GM12874 (cell line): ENCODE measurements around the gene HSD11B1L.

ENCODE experiments used
- TF ChIP-seq, protein P1 (sequence below): IDR thresholded peaks from 2 replicates; pipeline ENCODE4 v1.5.1; 2011; ENCODE audit warnings: low read depth, mild to moderate bottlenecking, control low read depth, low read length, moderate library complexity; ENCODE audit not compliant: insufficient read depth

The HSD11B1L gene, protein sequence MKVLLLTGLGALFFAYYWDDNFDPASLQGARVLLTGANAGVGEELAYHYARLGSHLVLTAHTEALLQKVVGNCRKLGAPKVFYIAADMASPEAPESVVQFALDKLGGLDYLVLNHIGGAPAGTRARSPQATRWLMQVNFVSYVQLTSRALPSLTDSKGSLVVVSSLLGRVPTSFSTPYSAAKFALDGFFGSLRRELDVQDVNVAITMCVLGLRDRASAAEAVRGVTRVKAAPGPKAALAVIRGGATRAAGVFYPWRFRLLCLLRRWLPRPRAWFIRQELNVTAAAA

DNA sequence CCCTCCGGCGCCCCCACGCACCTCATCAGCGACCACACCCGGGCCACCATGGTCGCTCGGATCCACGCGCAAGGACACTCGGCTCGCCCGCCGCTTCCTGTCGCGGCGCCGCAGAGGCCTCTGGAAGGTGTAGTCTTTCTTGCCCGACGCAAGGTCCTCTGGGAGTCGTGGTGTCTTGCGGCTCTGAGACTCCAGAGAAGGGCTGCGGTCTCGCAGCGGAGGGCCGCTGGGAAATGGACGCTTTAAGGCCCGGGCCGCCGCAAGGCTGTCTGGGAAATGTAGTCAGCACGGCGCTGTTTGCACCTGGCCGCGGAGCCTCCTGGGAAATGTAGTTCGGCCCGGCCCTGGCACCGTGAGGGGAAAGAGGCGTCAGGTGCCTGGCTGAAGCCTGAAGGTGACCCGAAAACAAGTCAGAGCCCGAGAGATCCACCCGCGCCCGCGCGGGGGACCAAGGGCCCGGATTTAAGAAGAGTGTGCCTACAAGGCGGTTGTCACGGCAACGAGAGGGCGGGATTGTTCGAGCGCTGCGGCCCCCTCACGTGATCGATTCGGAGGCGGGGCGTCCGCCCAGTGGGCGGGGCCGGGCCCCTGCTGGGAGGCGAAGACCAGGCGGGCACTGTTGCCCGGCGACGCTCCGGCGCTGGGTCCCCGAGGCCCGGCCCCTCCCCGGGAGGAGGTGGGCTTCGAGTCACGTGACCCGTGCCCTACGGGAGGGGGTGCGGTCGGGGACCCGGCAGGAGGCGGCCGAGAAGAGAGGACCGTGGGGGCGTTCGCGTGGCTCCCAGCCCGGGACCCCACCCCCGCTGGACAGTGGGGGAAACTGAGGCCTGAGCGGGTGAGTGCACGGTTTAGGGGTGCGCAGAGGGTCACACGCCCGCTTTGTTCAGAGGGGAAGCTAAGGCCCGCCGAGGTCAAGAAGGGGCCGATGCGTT, at the start of gene HSD11B1L, which contains the start of gene MICOS13:
Gene HSD11B1L, plus strand, starts transcription at position 591 of the 932 bp plus-strand sequence. CDS start 3,806 bp downstream, outside the sequence.
Gene MICOS13, minus strand, starts transcription at position 80 of the 932 bp plus-strand sequence. Its CDS starts 30 bp downstream, at position 50.
- TF ChIP-seq, protein P1, sequence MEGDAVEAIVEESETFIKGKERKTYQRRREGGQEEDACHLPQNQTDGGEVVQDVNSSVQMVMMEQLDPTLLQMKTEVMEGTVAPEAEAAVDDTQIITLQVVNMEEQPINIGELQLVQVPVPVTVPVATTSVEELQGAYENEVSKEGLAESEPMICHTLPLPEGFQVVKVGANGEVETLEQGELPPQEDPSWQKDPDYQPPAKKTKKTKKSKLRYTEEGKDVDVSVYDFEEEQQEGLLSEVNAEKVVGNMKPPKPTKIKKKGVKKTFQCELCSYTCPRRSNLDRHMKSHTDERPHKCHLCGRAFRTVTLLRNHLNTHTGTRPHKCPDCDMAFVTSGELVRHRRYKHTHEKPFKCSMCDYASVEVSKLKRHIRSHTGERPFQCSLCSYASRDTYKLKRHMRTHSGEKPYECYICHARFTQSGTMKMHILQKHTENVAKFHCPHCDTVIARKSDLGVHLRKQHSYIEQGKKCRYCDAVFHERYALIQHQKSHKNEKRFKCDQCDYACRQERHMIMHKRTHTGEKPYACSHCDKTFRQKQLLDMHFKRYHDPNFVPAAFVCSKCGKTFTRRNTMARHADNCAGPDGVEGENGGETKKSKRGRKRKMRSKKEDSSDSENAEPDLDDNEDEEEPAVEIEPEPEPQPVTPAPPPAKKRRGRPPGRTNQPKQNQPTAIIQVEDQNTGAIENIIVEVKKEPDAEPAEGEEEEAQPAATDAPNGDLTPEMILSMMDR, result no peak

DNA sequence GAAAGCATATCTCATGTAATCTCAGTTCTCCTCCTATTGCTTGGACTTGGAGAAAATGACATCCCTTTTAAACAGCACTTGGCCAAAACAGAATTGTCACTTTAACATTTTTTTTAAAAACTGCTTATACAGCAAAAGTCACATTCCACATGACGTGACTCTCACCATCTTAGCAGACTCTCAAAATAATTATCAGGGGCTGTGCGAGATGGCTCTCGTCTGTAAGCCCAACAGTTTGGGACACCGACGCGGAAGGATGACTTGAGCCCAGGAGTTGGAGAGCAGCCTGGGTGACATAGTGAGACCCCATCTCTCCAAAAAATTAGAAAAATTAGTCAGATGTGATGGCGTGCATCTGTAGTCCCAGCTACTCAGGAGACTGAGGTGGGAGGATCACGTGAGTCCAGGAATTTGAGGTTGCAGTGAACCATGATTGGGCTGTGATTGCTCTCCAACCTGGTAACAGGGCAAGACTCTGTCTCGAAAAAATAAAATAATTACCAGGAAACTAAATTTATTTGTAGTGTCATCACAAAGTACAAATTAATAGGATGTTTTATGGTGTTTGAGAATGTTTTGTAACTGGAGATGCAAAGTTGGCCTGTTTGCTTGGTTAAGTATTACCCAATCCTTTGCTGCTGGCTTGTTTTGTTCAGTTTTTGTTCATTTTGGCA, 49.1 kb upstream of the HSD11B1L start:
- TF ChIP-seq, protein P1, result no peak

- TF ChIP-seq, protein P1, result no peak
Observed at GRCh38 chr19:5632241-5632612, 48.6 kb upstream of the HSD11B1L start.

- TF ChIP-seq, protein P1, result no peak
Observed at GRCh38 chr19:5632657-5633056, 48.2 kb upstream of the HSD11B1L start.

DNA sequence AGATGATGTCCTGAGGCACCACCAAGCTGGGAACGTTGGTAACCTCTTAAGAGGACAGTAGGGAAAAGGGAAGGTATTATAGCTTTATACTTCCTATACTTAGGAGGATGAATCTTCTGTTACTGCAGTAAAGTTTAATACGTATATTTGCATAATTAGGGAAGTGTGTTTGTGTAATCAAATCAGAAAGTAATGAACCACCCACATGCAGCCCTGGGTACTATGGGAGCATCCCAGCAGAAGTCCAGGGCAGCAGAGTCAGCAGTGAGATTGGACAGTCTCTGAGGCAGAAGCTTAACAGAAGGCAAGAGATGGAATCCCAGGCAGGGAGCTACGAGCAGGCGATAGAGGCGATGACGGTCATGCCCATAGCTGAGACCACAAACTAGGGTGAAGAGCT, 45.4 kb upstream of the HSD11B1L start:
- TF ChIP-seq, protein P1, result no peak

DNA sequence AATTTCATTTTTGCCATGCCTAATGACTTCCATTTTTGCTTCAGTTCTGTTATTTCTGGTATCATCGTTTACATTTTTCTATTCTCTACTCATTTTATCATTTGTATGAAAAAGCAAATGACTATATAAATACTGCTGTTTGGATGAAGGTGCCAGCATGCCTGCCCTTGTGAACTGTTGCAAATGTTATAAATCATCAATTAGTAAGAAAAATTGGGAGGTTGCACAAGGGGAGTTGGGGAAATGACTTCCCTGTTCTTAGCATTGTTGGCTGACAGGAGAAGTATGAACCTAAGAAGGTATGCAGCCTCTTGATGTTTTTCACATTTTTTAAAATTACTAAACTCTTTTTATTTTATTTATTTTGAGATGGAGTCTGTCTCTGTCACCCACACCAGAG, 42.9 kb upstream of the HSD11B1L start:
- TF ChIP-seq, protein P1, result no peak

- TF ChIP-seq, protein P1, result no peak
Observed at GRCh38 chr19:5641171-5641570, 39.7 kb upstream of the HSD11B1L start.
